Measurements from ENCODE around the gene MVB12B. TPM values are rescaled to one million over a fixed set of nuclear protein-coding genes. Genes with fewer than 3 reads are reported as not detected.

Gene MVB12B
- polyA plus RNA-seq, 1 donor from 2014 or later: 39.5 TPM

- TF ChIP-seq MXI1 (conservative IDR thresholded peaks at IDR 0.05; ENCODE audit: poor library complexity, severe bottlenecking): no peak
- TF ChIP-seq TAF1 (IDR thresholded peaks at IDR 0.05; ENCODE audit: low read depth): no peak
- TF ChIP-seq CTCF (IDR thresholded peaks at IDR 0.05; ENCODE audit: poor library complexity, severe bottlenecking): no peak
- TF ChIP-seq RAD21 (conservative IDR thresholded peaks at IDR 0.05): no peak
- no peak for TF ChIP-seq EZH2 (IDR thresholded peaks at IDR 0.05; ENCODE audit: borderline replicate concordance, insufficient read depth, low read length, poor library complexity, severe bottlenecking)
- no peak for TF ChIP-seq REST (IDR thresholded peaks at IDR 0.05; ENCODE audit: borderline replicate concordance)
- TF ChIP-seq SMC3 (conservative IDR thresholded peaks at IDR 0.05; ENCODE audit: poor library complexity): no peak
- no peak for TF ChIP-seq EP300 (conservative IDR thresholded peaks at IDR 0.05; ENCODE audit: poor library complexity, severe bottlenecking)
- no peak for TF ChIP-seq POLR2AphosphoS5 (IDR thresholded peaks at IDR 0.05)
- no peak overlapping the region for H3K9ac ChIP-seq (ENCODE audit: low read length)
- no peak overlapping the region for H3K4me3 ChIP-seq (ENCODE audit: low read length)
- no peaks in the 10 kb centered on the region for H3K36me3 ChIP-seq (ENCODE audit: insufficient read depth, low read length)
- H3K4me2 ChIP-seq (ENCODE audit: low read length): no peak overlapping the region
- H3F3A ChIP-seq (ENCODE audit: insufficient read depth, low read length, poor library complexity, severe bottlenecking): no peaks in the 10 kb centered on the region
- H3K79me2 ChIP-seq (replicated peaks; ENCODE audit: insufficient read depth, low read length): peaks cover 20% of the 10 kb centered on the region
- peaks cover 8% of the 10 kb centered on the region for H3K9me3 ChIP-seq (ENCODE audit: low read length)
- H3K9me2 ChIP-seq (ENCODE audit: insufficient read depth, low read length): no peaks in the 10 kb centered on the region
- H4K20me1 ChIP-seq (ENCODE audit: insufficient read depth): no peaks in the 10 kb centered on the region
- no peak overlapping the region for H2AFZ ChIP-seq (ENCODE audit: low read depth, low read length)
- no peaks in the 10 kb centered on the region for H3K27me3 ChIP-seq (ENCODE audit: insufficient read depth, low read depth, low read length)
- H3K27ac ChIP-seq (ENCODE audit: low read length): no peak overlapping the region
Observed at GRCh38 chr9:126354887-126355770, 28.5 kb downstream of the MVB12B start.

- H3F3A ChIP-seq (ENCODE audit: insufficient read depth, low read length, poor library complexity, severe bottlenecking): no peaks in the 10 kb centered on the region
- no peaks in the 10 kb centered on the region for H3K9me2 ChIP-seq (ENCODE audit: insufficient read depth, low read length)
- no peak overlapping the region for H2AFZ ChIP-seq (ENCODE audit: low read depth, low read length)
- TF ChIP-seq MXI1 (conservative IDR thresholded peaks at IDR 0.05; ENCODE audit: poor library complexity, severe bottlenecking): no peak
- no peak for TF ChIP-seq REST (IDR thresholded peaks at IDR 0.05; ENCODE audit: borderline replicate concordance)
- TF ChIP-seq POLR2AphosphoS5 (IDR thresholded peaks at IDR 0.05): no peak
- TF ChIP-seq SMC3 (conservative IDR thresholded peaks at IDR 0.05; ENCODE audit: poor library complexity): no peak
- no peak for TF ChIP-seq EP300 (conservative IDR thresholded peaks at IDR 0.05; ENCODE audit: poor library complexity, severe bottlenecking)
- no peak for TF ChIP-seq TAF1 (IDR thresholded peaks at IDR 0.05; ENCODE audit: low read depth)
- TF ChIP-seq EZH2 (IDR thresholded peaks at IDR 0.05; ENCODE audit: borderline replicate concordance, insufficient read depth, low read length, poor library complexity, severe bottlenecking): no peak
- TF ChIP-seq RAD21 (conservative IDR thresholded peaks at IDR 0.05): no peak
- TF ChIP-seq CTCF (IDR thresholded peaks at IDR 0.05; ENCODE audit: poor library complexity, severe bottlenecking): no peak
- H3K4me2 ChIP-seq (ENCODE audit: low read length): no peak overlapping the region
- no peaks in the 10 kb centered on the region for H3K36me3 ChIP-seq (ENCODE audit: insufficient read depth, low read length)
- peaks cover 15% of the 10 kb centered on the region for H3K79me2 ChIP-seq (replicated peaks; ENCODE audit: insufficient read depth, low read length)
- no peaks in the 10 kb centered on the region for H4K20me1 ChIP-seq (ENCODE audit: insufficient read depth)
- H3K27ac ChIP-seq (ENCODE audit: low read length): no peak overlapping the region
- H3K9me3 ChIP-seq (ENCODE audit: low read length): peaks cover 3% of the 10 kb centered on the region
- H3K27me3 ChIP-seq (ENCODE audit: insufficient read depth, low read depth, low read length): no peaks in the 10 kb centered on the region
- H3K4me3 ChIP-seq (ENCODE audit: low read length): no peak overlapping the region
- no peak overlapping the region for H3K9ac ChIP-seq (ENCODE audit: low read length)
Observed at GRCh38 chr9:126357074-126357473, 30.4 kb downstream of the MVB12B start.
